GDM1 (cell line): ENCODE results near the gene IRF9.

ENCODE experiments used
- DNase-seq: peaks from one replicate; lab custom pipeline; 2025; lab: John Stamatoyannopoulos, UW

The IRF9 gene

DNA sequence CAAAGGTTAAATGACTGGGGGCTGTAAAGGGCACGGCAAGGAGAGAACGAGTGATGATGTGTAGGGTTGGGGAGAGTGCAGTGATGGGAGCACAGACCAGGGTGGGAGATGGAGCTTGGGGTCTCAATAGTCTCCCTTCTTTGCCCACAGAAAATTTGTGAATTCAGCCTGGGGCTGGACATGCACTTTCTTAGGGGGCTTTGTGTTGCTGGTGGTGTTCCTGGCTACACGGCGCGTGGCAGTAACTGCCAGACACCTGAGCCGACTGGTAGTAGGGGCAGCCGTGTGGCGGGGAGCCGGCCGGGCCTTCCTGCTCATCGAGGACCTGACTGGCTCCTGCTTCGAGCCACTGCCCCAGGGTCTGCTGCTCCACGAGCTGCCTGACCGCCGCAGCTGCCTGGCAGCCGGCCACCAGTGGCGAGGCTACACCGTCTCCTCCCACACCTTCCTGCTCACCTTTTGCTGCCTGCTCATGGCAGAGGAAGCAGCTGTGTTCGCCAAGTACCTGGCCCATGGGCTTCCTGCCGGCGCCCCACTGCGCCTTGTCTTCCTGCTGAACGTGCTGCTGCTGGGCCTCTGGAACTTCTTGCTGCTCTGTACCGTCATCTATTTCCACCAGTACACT lies 28.9 kb upstream of the IRF9 start:
- DNase-seq, result no peak

GRCh38 chr14:24132976-24133375 lies 28.1 kb upstream of the IRF9 start:
- no peak for DNase-seq

GRCh38 chr14:24133735-24134134 lies 27.3 kb upstream of the IRF9 start:
- no peak for DNase-seq

DNA sequence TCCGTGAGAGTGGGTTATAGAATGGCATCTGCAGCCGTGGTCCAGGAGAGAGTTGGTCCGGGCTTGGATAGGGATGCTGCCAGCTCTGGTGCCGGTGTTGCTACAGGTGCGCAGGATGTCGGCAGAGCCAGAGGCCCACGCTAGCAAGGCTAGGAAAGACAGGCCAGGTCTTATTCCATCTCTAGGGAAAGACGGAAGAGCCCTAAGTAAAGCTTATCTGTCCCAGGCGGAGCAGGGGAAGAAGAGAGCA lies 25.6 kb upstream of the IRF9 start:
- no peak for DNase-seq

DNA sequence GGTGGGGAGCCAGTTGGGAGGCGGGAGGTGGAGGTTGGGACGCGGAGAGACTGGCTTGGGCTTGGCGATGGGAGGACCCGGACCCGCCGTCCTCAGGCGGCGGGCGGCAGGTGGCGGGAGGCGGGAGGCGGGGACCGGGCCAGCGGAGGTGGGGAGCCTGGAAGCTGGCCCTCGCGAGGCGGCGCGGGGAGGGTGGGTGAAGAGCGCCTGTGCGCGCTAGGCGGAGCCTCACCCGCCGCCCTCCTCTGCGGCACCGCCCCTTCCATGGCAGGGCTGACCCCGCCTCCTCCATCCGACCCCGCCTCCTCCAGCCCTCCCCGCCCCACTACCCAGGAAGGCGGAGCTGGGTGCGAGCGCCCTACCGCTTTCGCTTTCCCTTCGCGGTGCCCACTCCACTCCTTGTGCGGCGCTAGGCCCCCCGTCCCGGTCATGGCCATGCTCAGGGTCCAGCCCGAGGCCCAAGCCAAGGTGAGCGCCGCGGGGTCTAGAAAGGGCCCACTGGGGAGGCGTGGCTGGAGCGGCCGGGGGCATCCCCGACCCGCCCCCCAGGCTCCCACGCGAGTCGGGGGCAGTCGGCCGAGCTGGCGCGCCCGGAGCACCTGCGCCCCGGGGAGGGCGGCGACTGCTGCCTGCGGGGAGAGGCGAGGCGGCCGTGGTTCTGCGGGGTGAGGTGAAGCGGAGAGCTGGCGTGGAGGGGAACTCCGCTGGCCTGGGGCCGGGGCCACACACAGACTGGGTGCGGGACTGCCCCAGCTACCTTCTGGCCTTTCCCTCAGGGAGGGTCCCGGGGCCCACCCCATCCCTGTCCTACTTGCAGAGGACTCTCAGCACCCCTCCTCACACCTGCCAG lies 25.0 kb upstream of the IRF9 start, which contains the start of gene PSME1:
TSS of gene PSME1 (plus strand) at position 361 of the 850 bp plus-strand sequence. CDS start at position 430, 69 bp downstream.
- DNase-seq, result peak; percentile 89

DNA sequence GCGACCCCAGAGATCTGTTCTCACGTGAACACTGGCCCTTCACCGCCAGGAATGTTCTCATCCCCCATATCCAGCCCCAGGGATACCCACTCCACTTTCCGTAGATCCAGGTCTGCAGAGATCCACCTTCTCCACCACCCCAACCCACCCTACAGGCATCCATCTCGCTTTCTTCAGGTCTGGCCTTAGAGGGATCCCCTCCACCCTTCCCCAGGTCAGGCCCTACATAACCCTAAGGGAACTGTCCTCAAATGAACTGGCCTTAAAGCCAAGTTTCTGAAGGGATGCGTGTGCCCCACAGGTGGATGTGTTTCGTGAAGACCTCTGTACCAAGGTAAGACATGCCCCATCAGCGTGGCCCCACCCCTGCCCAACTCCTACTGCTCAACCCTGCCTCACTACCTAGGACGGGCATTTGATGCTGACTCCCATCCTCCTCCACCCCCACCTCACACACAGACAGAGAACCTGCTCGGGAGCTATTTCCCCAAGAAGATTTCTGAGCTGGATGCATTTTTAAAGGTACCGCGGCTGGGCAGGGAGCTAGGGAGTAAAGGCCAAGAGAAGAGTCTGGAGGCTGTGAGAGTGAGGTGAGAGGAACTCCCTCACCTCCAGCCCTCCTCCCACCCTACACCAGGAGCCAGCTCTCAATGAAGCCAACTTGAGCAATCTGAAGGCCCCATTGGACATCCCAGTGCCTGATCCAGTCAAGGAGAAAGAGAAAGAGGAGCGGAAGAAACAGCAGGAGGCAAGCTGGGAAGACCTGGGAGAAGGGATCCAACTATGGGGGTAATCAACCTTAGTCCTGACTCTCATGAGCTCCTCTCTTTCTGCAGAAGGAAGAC lies 24.2 kb upstream of the IRF9 start:
- DNase-seq, result no peak

- DNase-seq, result no peak
Observed at GRCh38 chr14:24137529-24138395, 23.3 kb upstream of the IRF9 start.

DNA sequence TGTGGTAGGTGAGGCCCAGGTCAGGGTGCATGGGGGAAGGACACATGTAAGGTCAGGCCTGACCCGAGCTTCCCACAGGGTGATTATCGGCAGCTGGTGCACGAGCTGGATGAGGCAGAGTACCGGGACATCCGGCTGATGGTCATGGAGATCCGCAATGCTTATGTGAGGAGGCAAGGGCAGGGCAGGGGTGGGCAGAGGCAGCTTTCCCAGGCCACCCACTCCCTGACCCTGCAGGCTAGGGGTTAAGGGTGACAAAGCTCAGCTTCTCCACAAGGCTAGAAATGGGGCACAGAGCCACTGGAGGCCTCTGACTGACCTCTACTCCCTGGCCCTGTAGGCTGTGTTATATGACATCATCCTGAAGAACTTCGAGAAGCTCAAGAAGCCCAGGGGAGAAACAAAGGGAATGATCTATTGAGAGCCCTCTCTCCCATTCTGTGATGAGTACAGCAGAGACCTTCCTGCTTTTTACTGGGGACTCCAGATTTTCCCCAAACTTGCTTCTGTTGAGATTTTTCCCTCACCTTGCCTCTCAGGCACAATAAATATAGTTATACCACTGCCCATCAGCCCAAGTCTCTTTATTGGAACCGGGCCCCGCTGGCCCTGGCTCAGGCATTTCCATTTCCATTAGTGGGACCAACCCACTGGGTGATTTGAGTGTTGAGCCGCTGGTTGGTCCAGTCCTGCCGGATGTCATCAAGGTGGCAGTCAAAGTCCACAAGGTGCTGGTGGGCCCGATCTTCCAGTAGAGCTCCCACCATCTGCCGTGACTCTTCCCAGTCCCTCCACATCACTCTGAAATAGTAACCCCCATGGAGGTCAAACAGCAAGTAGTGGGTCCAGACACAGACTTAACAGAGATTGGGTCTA lies 22.4 kb upstream of the IRF9 start:
- DNase-seq, result no peak

- no peak for DNase-seq
Observed at GRCh38 chr14:24139272-24139934, 21.7 kb upstream of the IRF9 start.

GRCh38 chr14:24141097-24141880 lies 19.8 kb upstream of the IRF9 start, which contains the start of gene EMC9:
Gene EMC9 (minus strand): TSS chr14:24141591. CDS start chr14:24141304, 287 bp downstream.
- peak; percentile 98 for DNase-seq

DNA sequence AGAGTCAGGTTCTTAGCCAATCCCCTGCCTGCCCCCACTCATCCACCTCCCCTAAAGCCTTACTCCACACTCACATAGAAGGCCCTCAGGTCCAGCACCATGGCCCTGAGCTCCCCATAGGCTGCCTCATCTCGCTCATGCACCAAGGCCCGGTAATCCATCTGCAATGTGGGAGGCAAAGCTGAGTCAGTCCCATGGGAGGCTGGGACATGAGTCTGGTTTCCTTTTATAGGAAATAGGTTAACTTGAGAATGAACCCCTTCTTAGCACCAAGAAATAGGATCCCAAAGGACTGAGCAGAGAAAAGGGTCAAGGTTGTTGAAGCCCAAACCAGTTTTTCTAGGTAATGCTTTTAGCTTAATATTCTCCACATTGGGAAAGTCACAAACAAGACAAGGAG lies 17.6 kb upstream of the IRF9 start:
- no peak for DNase-seq

GRCh38 chr14:24144451-24144850 lies 16.6 kb upstream of the IRF9 start:
- DNase-seq, result no peak

DNA sequence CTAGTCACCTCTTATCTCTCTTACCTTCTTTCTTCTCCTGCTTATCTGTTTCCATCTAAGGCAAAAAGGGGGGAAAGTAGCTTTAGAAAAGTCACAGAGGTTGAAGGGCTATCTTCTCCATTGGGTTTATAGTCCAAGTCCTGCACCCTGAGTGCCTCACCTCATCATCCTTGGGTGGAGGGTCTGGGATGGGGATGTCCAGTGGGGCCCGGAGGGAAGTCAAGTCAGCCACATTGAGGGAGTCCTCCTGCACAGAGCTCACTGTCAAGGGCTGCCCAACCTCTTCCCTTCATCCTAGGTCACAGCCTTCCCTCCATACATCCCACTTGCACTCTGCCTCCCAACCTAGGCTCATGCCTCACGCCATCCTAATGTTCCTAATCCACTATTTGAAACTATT lies 15.8 kb upstream of the IRF9 start:
- no peak for DNase-seq

DNA sequence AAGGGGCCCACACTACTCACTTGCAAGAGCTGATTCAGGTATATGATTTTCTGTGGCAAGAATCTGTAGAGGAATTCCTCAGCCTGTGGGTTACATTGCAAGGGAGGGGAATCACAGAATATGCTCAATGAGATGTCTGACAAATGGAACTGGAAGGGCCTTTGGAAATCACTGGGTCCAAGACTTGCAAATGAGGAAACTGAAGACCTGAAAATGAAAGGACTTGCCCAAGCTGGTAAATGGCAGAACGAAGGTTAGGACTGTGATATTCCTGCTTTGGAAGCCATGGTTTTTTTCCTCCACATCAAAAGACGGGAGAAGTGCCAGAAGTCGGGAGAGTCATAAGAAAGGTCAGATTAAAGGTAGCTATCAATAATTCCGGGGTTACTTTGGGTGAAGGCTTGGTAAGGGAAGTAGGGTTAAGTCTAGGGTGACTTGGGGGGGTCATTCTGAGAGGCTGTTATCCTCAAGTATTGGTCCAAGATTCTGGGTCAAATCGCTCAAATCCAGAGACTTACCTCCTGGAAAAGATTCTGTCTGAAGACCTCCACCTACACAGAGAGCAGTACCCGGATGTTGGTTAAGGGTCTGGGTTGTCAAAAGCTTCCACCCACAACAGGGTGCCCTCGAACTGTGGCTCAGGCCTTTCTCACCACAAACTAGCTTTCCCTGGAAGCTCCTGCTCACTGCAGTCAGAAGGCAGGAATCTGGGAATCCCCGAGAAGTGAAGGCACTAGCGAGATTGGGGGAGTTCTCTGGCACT lies 15.2 kb upstream of the IRF9 start:
- DNase-seq, result no peak

GRCh38 chr14:24146453-24146977 lies 14.6 kb upstream of the IRF9 start, which contains the start of gene PSME2:
Gene PSME2 (minus strand): TSS chr14:24146610. CDS start chr14:24146581, 29 bp downstream.
- DNase-seq, result peak; percentile 97

GRCh38 chr14:24146978-24147760 lies 13.9 kb upstream of the IRF9 start, which contains the start of gene RNF31:
Gene RNF31 (plus strand): TSS chr14:24147498. CDS start chr14:24147699, 201 bp downstream.
- peak; percentile 97 for DNase-seq

GRCh38 chr14:24147761-24148428 lies 13.2 kb upstream of the IRF9 start:
- DNase-seq, result no peak
